ENCODE measurements around the gene UNK. TPM values are rescaled to one million over a fixed set of nuclear protein-coding genes. Genes with fewer than 3 reads are reported as not detected.

The UNK gene
- total and polyA plus RNA-seq, 2 donors (not counting 1 experiment from before 2014, with no cell fraction given) = 35.5 to 70.3 TPM

- POLR2A ChIA-PET = interaction anchor here (1.2 to 1.4 kb wide), 3 partner anchors 33 to 149 kb away, joined by 3 to 6 read pairs (median 5); partner anchors contain the start of gene SMIM5
- Histone ChIP-seq H4K20me1 (ENCODE audit: control insufficient read depth, insufficient read depth, low read length, poor library complexity, severe bottlenecking) (no peaks in the 10 kb centered on the region), H3K36me3 (replicated peaks in 1 of 2; ENCODE audit: control extremely low read depth in 1 of 2, control insufficient read depth in 1 of 2, extremely low read depth in 1 of 2, insufficient read depth in 2 of 2, low read length in 1 of 2) (no peaks in the 10 kb centered on the region), H3K27ac (ENCODE audit: low read length in 2 of 2) (no peak overlapping the region), H3K4me1 (ENCODE audit: control insufficient read depth in 2 of 2, insufficient read depth in 2 of 2, low read length in 2 of 2) (peaks cover 9 to 34% of the 10 kb centered on the region in 2 donors), H3K4me3 (ENCODE audit: control extremely low read depth in 1 of 5, extremely low read depth in 1 of 5, insufficient read depth in 1 of 5, low read depth in 2 of 5, low read length in 4 of 5) (no peak overlapping the region), H3K9me3 (ENCODE audit: control extremely low read depth in 1 of 3, control insufficient read depth in 2 of 3, insufficient read depth in 1 of 3, low read length in 2 of 3) (no peaks in the 10 kb centered on the region), H3K79me2 (ENCODE audit: control insufficient read depth, insufficient read depth, low read length) (no peaks in the 10 kb centered on the region), H3K9ac (ENCODE audit: low read length) (no peak overlapping the region), H2AFZ (ENCODE audit: insufficient read depth, low read depth, low read length, poor library complexity, severe bottlenecking) (no peak overlapping the region), H3K4me2 (replicated peaks; ENCODE audit: low read depth, low read length, poor library complexity, severe bottlenecking) (no peak overlapping the region), H3K27me3 (replicated peaks in 1 of 4; ENCODE audit: control extremely low read depth in 1 of 4, control insufficient read depth in 3 of 4, insufficient read depth in 4 of 4, low read length in 3 of 4) (no peaks in the 10 kb centered on the region)
- no peak overlapping the region for H3K4me3 Mint-ChIP-seq
- peaks cover 24% of the 10 kb centered on the region for H3K4me1 Mint-ChIP-seq
- CTCF ChIA-PET = interaction anchor here (0.5 to 8.2 kb wide), 25 partner anchors 9 to 298 kb away, joined by 3 to 389 read pairs (median 5); partner anchors contain the start of genes GALK1, SMIM5 and TSEN54
- TF ChIP-seq EZH2 (IDR thresholded peaks at IDR 0.05; ENCODE audit: borderline replicate concordance, insufficient read depth, low read depth, low read length, poor library complexity, severe bottlenecking) (no peak), CTCF (IDR thresholded peaks at IDR 0.05) (no peak)
- DNase-seq (peak; percentile 37), ATAC-seq (ENCODE audit: low read depth) (no peak)
- 89% methylated on average over 21 of the region's 23 CpGs for WGBS (ENCODE audit: insufficient coverage)
- no peak overlapping the region for H3K27ac Mint-ChIP-seq
- H3K27me3 Mint-ChIP-seq = peaks cover 4% of the 10 kb centered on the region
- H3K9me3 Mint-ChIP-seq (ENCODE audit: insufficient read depth) = no peaks in the 10 kb centered on the region
- intact Hi-C loops (cut with micrococcal nuclease) = loop anchor here (1.0 to 10.0 kb wide), 2 partner anchors 254 to 325 kb away; partner anchors contain the start of gene CDK3
Measured at GRCh38 chr17:75750661-75751423, 33.8 kb upstream of the UNK start.

All from B cell (primary cell).